ENCODE data around the gene ISLR2. TPM values are rescaled to one million over a fixed set of nuclear protein-coding genes. Genes with fewer than 3 reads are reported as not detected.

The ISLR2 gene
- total RNA-seq, 1 experiment from 2014 or later, result 8.9 TPM

DNA sequence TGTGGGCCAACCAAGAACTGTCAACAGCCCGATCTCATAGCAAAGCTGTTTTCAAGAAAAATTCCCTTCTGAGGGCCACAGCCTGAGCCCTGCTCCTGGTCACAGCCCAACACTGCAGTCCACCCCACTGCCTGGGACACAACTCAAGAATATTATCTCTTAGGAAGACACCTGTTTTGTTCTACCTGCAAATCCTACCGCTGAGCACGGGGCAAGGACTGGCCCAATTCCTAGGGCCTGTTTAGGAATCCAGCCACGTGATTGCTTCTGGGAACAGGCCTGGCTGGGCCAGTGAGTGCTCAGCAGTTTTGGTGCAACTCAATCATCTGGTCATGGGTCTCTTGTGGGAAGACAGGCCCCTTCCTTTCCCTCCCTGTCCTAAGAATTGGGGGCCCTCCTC, 8.3 kb downstream of the ISLR2 start:
- no peak for TF ChIP-seq ZNF396 (CRISPR knock-in tag; IDR thresholded peaks at IDR 0.05; ENCODE audit: borderline replicate concordance)
- no peak for TF ChIP-seq ZNF219 (CRISPR knock-in tag; IDR thresholded peaks at IDR 0.05; ENCODE audit: borderline replicate concordance)
- no peak for TF ChIP-seq ZNF671 (CRISPR knock-in tag; IDR thresholded peaks at IDR 0.05)
- TF ChIP-seq CREB1 (CRISPR knock-in tag; IDR thresholded peaks at IDR 0.05), result no peak
- no peak for TF ChIP-seq SP1 (CRISPR knock-in tag; conservative IDR thresholded peaks at IDR 0.05)
- TF ChIP-seq KAT7 (CRISPR knock-in tag; IDR thresholded peaks at IDR 0.05; ENCODE audit: borderline replicate concordance), result no peak
- TF ChIP-seq, protein P1, sequence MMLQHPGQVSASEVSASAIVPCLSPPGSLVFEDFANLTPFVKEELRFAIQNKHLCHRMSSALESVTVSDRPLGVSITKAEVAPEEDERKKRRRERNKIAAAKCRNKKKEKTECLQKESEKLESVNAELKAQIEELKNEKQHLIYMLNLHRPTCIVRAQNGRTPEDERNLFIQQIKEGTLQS (CRISPR knock-in tag; conservative IDR thresholded peaks at IDR 0.05), result no peak
- no peak for TF ChIP-seq ZNF232 (CRISPR knock-in tag; IDR thresholded peaks at IDR 0.05)
- no peak for TF ChIP-seq ZBTB21 (CRISPR knock-in tag; IDR thresholded peaks at IDR 0.05; ENCODE audit: borderline replicate concordance)
- TF ChIP-seq TEAD4 (CRISPR knock-in tag; IDR thresholded peaks at IDR 0.05), result no peak
- no peak for TF ChIP-seq NFYB (CRISPR knock-in tag; conservative IDR thresholded peaks at IDR 0.05; ENCODE audit: low read depth)
- no peak for TF ChIP-seq NR3C1 (CRISPR knock-in tag; conservative IDR thresholded peaks at IDR 0.05; ENCODE audit: low read depth)
- no peak for TF ChIP-seq NR1H2 (CRISPR knock-in tag; IDR thresholded peaks at IDR 0.05)
- TF ChIP-seq, protein P2, sequence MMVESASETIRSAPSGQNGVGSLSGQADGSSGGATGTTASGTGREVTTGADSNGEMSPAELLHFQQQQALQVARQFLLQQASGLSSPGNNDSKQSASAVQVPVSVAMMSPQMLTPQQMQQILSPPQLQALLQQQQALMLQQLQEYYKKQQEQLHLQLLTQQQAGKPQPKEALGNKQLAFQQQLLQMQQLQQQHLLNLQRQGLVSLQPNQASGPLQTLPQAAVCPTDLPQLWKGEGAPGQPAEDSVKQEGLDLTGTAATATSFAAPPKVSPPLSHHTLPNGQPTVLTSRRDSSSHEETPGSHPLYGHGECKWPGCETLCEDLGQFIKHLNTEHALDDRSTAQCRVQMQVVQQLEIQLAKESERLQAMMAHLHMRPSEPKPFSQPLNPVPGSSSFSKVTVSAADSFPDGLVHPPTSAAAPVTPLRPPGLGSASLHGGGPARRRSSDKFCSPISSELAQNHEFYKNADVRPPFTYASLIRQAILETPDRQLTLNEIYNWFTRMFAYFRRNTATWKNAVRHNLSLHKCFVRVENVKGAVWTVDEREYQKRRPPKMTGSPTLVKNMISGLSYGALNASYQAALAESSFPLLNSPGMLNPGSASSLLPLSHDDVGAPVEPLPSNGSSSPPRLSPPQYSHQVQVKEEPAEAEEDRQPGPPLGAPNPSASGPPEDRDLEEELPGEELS (CRISPR knock-in tag; IDR thresholded peaks at IDR 0.05), result no peak

GRCh38 chr15:74141591-74141990, 11.2 kb downstream of the ISLR2 start:
- H3K4me1 Mint-ChIP-seq, result peaks cover 45% of the 10 kb centered on the region
- DNase-seq (ENCODE audit: low spot score), result no peak
- no peak for TF ChIP-seq NFYB (CRISPR knock-in tag; conservative IDR thresholded peaks at IDR 0.05; ENCODE audit: low read depth)
- TF ChIP-seq E2F4 (CRISPR knock-in tag; IDR thresholded peaks at IDR 0.05; ENCODE audit: borderline replicate concordance, low read depth), result no peak
- TF ChIP-seq NFE2L1 (CRISPR knock-in tag; IDR thresholded peaks at IDR 0.05), result no peak
- TF ChIP-seq ZNF532 (CRISPR knock-in tag; IDR thresholded peaks at IDR 0.05; ENCODE audit: borderline replicate concordance), result no peak
- TF ChIP-seq, protein P3, sequence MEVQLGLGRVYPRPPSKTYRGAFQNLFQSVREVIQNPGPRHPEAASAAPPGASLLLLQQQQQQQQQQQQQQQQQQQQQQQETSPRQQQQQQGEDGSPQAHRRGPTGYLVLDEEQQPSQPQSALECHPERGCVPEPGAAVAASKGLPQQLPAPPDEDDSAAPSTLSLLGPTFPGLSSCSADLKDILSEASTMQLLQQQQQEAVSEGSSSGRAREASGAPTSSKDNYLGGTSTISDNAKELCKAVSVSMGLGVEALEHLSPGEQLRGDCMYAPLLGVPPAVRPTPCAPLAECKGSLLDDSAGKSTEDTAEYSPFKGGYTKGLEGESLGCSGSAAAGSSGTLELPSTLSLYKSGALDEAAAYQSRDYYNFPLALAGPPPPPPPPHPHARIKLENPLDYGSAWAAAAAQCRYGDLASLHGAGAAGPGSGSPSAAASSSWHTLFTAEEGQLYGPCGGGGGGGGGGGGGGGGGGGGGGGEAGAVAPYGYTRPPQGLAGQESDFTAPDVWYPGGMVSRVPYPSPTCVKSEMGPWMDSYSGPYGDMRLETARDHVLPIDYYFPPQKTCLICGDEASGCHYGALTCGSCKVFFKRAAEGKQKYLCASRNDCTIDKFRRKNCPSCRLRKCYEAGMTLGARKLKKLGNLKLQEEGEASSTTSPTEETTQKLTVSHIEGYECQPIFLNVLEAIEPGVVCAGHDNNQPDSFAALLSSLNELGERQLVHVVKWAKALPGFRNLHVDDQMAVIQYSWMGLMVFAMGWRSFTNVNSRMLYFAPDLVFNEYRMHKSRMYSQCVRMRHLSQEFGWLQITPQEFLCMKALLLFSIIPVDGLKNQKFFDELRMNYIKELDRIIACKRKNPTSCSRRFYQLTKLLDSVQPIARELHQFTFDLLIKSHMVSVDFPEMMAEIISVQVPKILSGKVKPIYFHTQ (CRISPR knock-in tag; IDR thresholded peaks at IDR 0.05), result no peak
- no peak for TF ChIP-seq GRHL2 (CRISPR knock-in tag; IDR thresholded peaks at IDR 0.05; ENCODE audit: insufficient replicate concordance, severe bottlenecking)
- no peak for TF ChIP-seq ZNF232 (CRISPR knock-in tag; IDR thresholded peaks at IDR 0.05)
- TF ChIP-seq ETV6 (CRISPR knock-in tag; IDR thresholded peaks at IDR 0.05), result no peak
- TF ChIP-seq ZNF138 (CRISPR knock-in tag; conservative IDR thresholded peaks at IDR 0.05), result no peak
- no peak for TF ChIP-seq JUN (CRISPR knock-in tag; IDR thresholded peaks at IDR 0.05)
- TF ChIP-seq TEAD4 (CRISPR knock-in tag; IDR thresholded peaks at IDR 0.05), result no peak
- TF ChIP-seq TP53 (CRISPR knock-in tag; IDR thresholded peaks at IDR 0.05), result no peak
- no peak for TF ChIP-seq JAZF1 (CRISPR knock-in tag; IDR thresholded peaks at IDR 0.05)
- no peak for TF ChIP-seq PRRX2 (CRISPR knock-in tag; IDR thresholded peaks at IDR 0.05)
- peaks cover 6% of the 10 kb centered on the region for H3K36me3 Mint-ChIP-seq
- H3K27ac Mint-ChIP-seq, result no peak overlapping the region
- peaks cover 11% of the 10 kb centered on the region for H3K9me3 Mint-ChIP-seq
- ChIA-PET CTCF (interaction anchor here (0.5 kb wide), 1 partner anchor 88 kb away, joined by 3 read pairs; no protein-coding TSS in a partner anchor), POLR2A (no interaction called here)
- no peak for ATAC-seq
- H3K4me3 Mint-ChIP-seq, result no peak overlapping the region
- peaks cover 28% of the 10 kb centered on the region for H3K27me3 Mint-ChIP-seq (ENCODE audit: low read depth)

More for the DNA sequence above, 8.3 kb downstream of the ISLR2 start:
- DNase-seq (ENCODE audit: low spot score) (no peak), ATAC-seq (no peak)
- POLR2A ChIA-PET, result interaction anchor here (0.7 to 1.0 kb wide), 2 partner anchors 144 to 758 kb away, joined by 3 read pairs; partner anchors contain the start of gene PML
- Mint-ChIP-seq H3K36me3 (no peaks in the 10 kb centered on the region), H3K27me3 (ENCODE audit: low read depth) (peaks cover 57% of the 10 kb centered on the region), H3K27ac (no peak overlapping the region), H3K9me3 (no peaks in the 10 kb centered on the region), H3K4me3 (no peak overlapping the region), H3K4me1 (peaks cover 56% of the 10 kb centered on the region)
- CTCF ChIA-PET, result interaction anchor here (1.3 to 3.5 kb wide), 4 partner anchors 9 to 172 kb away, joined by 4 to 20 read pairs (median 8); no protein-coding TSS in a partner anchor

All from WTC11 (cell line).